Keratinocyte (primary cell): Measurements from ENCODE around the gene CHID1. TPM values are rescaled to one million over a fixed set of nuclear protein-coding genes. Genes with fewer than 3 reads are reported as not detected.
A peak's percentile ranks its signal among the peaks of the same experiment; 100 is the strongest.

Experiments used
- DNase-seq: peaks from one replicate; pipeline ENCODE4 v3.0.0-alpha.2; 2011; ENCODE audit warnings: low read depth, missing footprints, low spot score
- FAIRE-seq: peaks from 2 replicates; lab custom pipeline; 2011; peaks lifted over from hg19 to GRCh38; lab: Jason Lieb, UNC
- H2AFZ ChIP-seq: 2 replicates; pipeline ENCODE4 v1.6.0; 2012; ENCODE audit warnings: low read length, control low read depth, inconsistent platforms; ENCODE audit not compliant: control insufficient read depth
- H3K27ac ChIP-seq: 2 replicates; pipeline ENCODE4 v1.5.1; 2011; ENCODE audit warnings: low read length; ENCODE audit not compliant: control insufficient read depth, insufficient read depth
- H3K27me3 ChIP-seq: 3 replicates; pipeline ENCODE4 v1.6.0; 2011; ENCODE audit warnings: low read length; ENCODE audit not compliant: control insufficient read depth, insufficient read depth; ENCODE audit errors: extremely low read depth
- H3K36me3 ChIP-seq, 2 experiments: 2 replicates in 1 of 2; 3 replicates in 1 of 2; pipeline ENCODE4 v1.5.1; 2011; ENCODE audit warnings: low read length in 2 of 2, mild to moderate bottlenecking in 1 of 2; ENCODE audit not compliant: control insufficient read depth in 2 of 2, insufficient read depth in 2 of 2; ENCODE audit errors: extremely low read depth in 1 of 2
- H3K4me1 ChIP-seq: 3 replicates; pipeline ENCODE4 v1.5.1; 2011; ENCODE audit warnings: low read length; ENCODE audit not compliant: control insufficient read depth, insufficient read depth; ENCODE audit errors: extremely low read depth
- H3K4me2 ChIP-seq: 3 replicates; pipeline ENCODE4 v1.6.0; 2011; ENCODE audit warnings: low read depth, low read length; ENCODE audit not compliant: control insufficient read depth, insufficient read depth; ENCODE audit errors: extremely low read depth
- H3K4me3 ChIP-seq, 3 experiments: fragments of 200-600 bp in 1 of 3; sonication (generic) in 1 of 3; 2 replicates in 2 of 3; 3 replicates in 1 of 3; pipeline ENCODE4 v1.5.1; 2011 to 2016; ENCODE audit warnings: low read length in 3 of 3, mild to moderate bottlenecking in 3 of 3, control low read depth in 2 of 3, inconsistent platforms in 1 of 3, low read depth in 1 of 3, mixed read lengths in 1 of 3, mixed run types in 1 of 3, moderate library complexity in 1 of 3; ENCODE audit not compliant: control insufficient read depth in 2 of 3, insufficient read depth in 2 of 3; ENCODE audit errors: extremely low read depth in 1 of 3
- H3K79me2 ChIP-seq: 2 replicates; pipeline ENCODE4 v1.6.0; 2012; ENCODE audit warnings: low read length; ENCODE audit not compliant: control insufficient read depth, insufficient read depth
- H3K9ac ChIP-seq: 3 replicates; pipeline ENCODE4 v1.6.0; 2011; ENCODE audit warnings: low read length; ENCODE audit not compliant: control insufficient read depth, insufficient read depth; ENCODE audit errors: extremely low read depth
- H3K9me1 ChIP-seq: 3 replicates; pipeline ENCODE4 v1.6.0; 2011; ENCODE audit warnings: low read length; ENCODE audit not compliant: control insufficient read depth, insufficient read depth; ENCODE audit errors: extremely low read depth
- H3K9me3 ChIP-seq: 2 replicates; pipeline ENCODE4 v1.5.1; 2012; ENCODE audit warnings: low read depth, low read length; ENCODE audit not compliant: control insufficient read depth
- H4K20me1 ChIP-seq: 3 replicates; pipeline ENCODE4 v1.6.0; 2011; ENCODE audit warnings: low read length; ENCODE audit not compliant: control insufficient read depth, insufficient read depth; ENCODE audit errors: extremely low read depth
- EZH2 ChIP-seq: IDR thresholded peaks from one replicate; pipeline ENCODE4 v1.6.1; 2012; ENCODE audit warnings: inconsistent platforms, mild to moderate bottlenecking, low read length, moderate library complexity
- dilution Hi-C: fragments of 300-500 bp; cut with MboI; formaldehyde crosslinking; loops from one replicate; pipeline ENCODE4 v1.7.0; 2020; ENCODE audit warnings: low sequenced_read_pairs; ENCODE audit not compliant: extremely low pct_ligation_motif_present
- polyA plus RNA-seq, 5 experiments: library from polyadenylated mRNA; depleted of rRNA in 3 of 5; stranded (reverse) in 3 of 5; stranded (forward) in 1 of 5; unstranded in 1 of 5; fragments of >200 nt; gene quantifications; 1 replicate in 1 of 5; 2 replicates in 3 of 5; 3 replicates in 1 of 5; pipeline versions ENCODE4 v1.2.1 to v1.2.3, GENCODE V29; 2011 to 2012; ENCODE audit warnings: missing spikeins in 2 of 5, low read depth in 1 of 5, low replicate concordance in 1 of 5
- TF ChIP-seq, protein P1 (sequence below), 3 experiments: IDR thresholded peaks in 1 of 3; conservative IDR thresholded peaks in 1 of 3; optimal IDR thresholded peaks in 1 of 3; 2 replicates in 2 of 3; 3 replicates in 1 of 3; pipeline versions ENCODE3 to v1.5.1; 2011; ENCODE audit warnings: low read length in 3 of 3, mild to moderate bottlenecking in 3 of 3, moderate library complexity in 2 of 3, control low read depth in 1 of 3, inconsistent platforms in 1 of 3; ENCODE audit not compliant: insufficient read depth in 2 of 3; ENCODE audit errors: extremely low read depth in 1 of 3

The CHID1 gene
- polyA plus RNA-seq, 1 donor (not counting 4 experiments of a cell fraction or from before 2014, with no cell fraction given): 23.0 TPM

DNA sequence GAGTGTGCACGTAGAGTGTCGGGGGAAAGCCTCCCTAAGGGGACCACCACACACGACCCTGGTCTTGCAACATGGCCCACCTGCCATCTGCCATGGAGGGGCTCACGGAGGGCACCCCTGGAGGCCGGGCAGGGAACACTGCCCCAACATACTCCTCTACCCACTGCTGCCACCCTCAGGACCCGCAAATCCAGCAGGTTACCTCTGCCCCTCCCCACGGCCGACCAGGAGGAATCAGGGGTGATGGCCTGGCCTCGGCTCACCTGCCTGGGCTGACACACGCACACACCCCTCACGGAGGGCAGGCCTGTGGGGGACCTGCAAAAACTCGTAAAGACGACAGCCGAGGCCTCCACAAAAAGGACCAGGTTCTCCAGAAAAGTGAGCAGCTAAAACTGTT is 30.2 kb downstream of the CHID1 start:
- no peak overlapping the region for H3K4me3 ChIP-seq
- no peak for DNase-seq
- no peak for FAIRE-seq
- H3K27me3 ChIP-seq: no peaks in the 10 kb centered on the region
- no peak overlapping the region for H2AFZ ChIP-seq
- H4K20me1 ChIP-seq: no peaks in the 10 kb centered on the region
- H3K4me1 ChIP-seq: no peaks in the 10 kb centered on the region
- no peak overlapping the region for H3K4me2 ChIP-seq
- H3K36me3 ChIP-seq: peaks cover 3 to 12% of the 10 kb centered on the region in 2 experiments
- TF ChIP-seq, protein P1, sequence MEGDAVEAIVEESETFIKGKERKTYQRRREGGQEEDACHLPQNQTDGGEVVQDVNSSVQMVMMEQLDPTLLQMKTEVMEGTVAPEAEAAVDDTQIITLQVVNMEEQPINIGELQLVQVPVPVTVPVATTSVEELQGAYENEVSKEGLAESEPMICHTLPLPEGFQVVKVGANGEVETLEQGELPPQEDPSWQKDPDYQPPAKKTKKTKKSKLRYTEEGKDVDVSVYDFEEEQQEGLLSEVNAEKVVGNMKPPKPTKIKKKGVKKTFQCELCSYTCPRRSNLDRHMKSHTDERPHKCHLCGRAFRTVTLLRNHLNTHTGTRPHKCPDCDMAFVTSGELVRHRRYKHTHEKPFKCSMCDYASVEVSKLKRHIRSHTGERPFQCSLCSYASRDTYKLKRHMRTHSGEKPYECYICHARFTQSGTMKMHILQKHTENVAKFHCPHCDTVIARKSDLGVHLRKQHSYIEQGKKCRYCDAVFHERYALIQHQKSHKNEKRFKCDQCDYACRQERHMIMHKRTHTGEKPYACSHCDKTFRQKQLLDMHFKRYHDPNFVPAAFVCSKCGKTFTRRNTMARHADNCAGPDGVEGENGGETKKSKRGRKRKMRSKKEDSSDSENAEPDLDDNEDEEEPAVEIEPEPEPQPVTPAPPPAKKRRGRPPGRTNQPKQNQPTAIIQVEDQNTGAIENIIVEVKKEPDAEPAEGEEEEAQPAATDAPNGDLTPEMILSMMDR (optimal IDR thresholded peaks at IDR 0.05 in 1 of 3, IDR thresholded peaks at IDR 0.05 in 1 of 3, conservative IDR thresholded peaks at IDR 0.05 in 1 of 3; ENCODE audit: extremely low read depth in 1 of 3, insufficient read depth in 2 of 3, low read length in 3 of 3): peak in 1 of 3 experiments; percentile 13
- no peak for TF ChIP-seq EZH2
- no peak overlapping the region for H3K9ac ChIP-seq
- dilution Hi-C loops: no loop called here
- H3K79me2 ChIP-seq: no peaks in the 10 kb centered on the region
- H3K9me3 ChIP-seq: no peaks in the 10 kb centered on the region
- H3K9me1 ChIP-seq: no peaks in the 10 kb centered on the region
- no peak overlapping the region for H3K27ac ChIP-seq

DNA sequence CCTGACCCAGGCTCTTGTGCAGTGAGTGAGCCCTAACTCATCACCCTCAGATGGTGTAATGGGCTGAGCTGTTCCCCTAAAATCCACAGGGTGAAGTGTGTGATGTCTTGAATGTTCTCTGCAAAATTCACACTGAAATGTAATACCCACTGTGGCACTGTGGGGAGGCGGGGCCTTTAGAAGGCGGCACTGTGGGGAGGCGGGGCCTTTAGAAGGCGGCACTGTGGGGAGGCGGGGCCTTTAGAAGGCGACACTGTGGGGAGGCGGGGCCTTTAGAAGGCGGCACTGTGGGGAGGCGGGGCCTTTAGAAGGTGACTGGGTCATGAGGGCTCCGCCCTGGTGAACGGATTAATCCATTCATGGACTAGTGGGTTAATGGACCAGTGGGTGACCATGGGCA is 33.0 kb downstream of the CHID1 start:
- DNase-seq (no peak), FAIRE-seq (no peak)
- TF ChIP-seq EZH2: no peak
- TF ChIP-seq, protein P1 (optimal IDR thresholded peaks at IDR 0.05 in 1 of 3, IDR thresholded peaks at IDR 0.05 in 1 of 3, conservative IDR thresholded peaks at IDR 0.05 in 1 of 3; ENCODE audit: extremely low read depth in 1 of 3, insufficient read depth in 2 of 3, low read length in 3 of 3): no peak
- Histone ChIP-seq H3K27me3 (no peaks in the 10 kb centered on the region), H3K9ac (no peak overlapping the region), H3K4me1 (no peaks in the 10 kb centered on the region), H2AFZ (no peak overlapping the region), H3K27ac (no peak overlapping the region), H3K9me1 (no peaks in the 10 kb centered on the region), H3K9me3 (no peaks in the 10 kb centered on the region), H4K20me1 (no peaks in the 10 kb centered on the region), H3K4me2 (no peak overlapping the region), H3K4me3 (no peak overlapping the region), H3K36me3 (peaks cover 3 to 8% of the 10 kb centered on the region in 2 experiments), H3K79me2 (no peaks in the 10 kb centered on the region)
- dilution Hi-C loops: no loop called here
